GM21526 (cell line): Measurements from ENCODE around the gene P2RX3.

Experiments
- ATAC-seq: cut with Tn5 transposase; IDR thresholded peaks from one replicate; pipeline ENCODE4 v1.9.1; 2021; ENCODE audit warnings: moderate library complexity; ENCODE audit not compliant: unreplicated experiment, low FRiP score

Gene P2RX3

DNA sequence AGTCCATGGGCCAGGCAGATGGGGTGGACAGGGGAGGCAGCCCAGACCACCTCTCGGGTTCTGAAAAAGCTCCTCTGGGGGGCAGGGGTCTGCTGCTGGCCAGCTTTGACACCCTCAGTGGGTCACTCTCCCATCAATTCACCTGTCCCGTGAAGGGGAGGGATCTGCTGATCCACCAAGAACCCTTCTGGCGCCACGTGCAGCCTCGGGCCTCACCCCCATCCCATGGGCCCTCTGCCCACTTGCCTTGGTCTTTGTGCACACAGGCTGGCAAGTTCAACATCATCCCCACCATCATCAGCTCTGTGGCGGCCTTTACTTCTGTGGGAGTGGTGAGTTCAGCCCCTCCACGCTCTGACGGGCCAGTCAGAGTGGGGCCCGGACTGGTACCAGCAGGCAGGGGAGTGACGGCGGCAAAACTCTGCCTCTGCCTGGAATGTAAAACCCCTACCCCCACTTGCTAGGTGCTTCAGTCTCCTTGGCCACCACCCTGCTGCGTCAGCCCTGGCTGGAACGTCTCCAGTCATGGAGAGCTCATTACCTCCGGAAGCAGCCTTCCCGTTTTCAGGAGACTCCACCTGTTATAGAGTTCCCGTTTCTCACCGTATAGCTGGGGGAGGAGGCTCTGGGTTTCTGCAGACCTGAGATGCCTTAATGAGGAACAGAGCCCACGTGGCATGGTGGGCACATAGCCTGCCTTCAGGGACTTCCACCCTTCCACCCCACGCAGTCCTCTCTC is 30.1 kb downstream of the P2RX3 start:
- ATAC-seq: no peak

DNA sequence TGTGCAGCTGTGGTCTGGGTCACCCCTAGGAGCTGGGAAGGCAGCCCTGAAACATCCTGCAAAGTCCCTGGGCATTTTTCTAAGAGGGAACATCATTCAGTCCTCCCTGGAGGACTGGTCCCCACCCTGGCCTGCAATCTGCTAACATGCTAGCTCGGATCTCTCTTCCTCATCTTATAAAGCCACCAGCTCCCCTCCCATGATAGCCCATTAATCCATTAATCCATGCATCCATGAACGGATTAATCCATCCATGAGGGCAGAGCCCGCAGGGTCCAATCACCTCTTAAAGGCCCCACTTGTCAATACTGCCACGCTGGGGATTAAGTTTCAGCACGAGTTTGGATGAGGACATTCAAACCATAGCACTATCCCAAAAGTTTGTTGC is 30.7 kb downstream of the P2RX3 start:
- ATAC-seq: no peak

DNA sequence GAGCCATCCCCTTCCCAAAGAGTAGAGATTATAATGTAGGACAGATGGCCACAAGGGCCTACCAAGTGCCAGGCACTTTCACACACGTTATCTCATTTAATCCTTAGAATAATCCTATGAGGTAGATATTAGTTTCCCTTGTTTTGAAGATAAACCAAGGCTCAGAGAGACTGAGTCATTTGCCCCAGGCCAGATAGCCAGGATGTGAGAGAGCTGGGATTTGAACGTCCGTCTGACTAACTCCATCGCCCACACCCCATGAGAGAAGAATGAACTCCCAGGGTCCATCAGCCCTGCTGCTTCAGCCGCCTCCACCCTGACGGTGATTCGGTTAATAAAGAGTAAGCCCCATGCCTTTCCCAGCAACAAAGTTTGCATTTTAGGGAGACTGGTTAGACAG is 32.1 kb downstream of the P2RX3 start:
- ATAC-seq: no peak

GRCh38 chr11:57370941-57371340 is 32.8 kb downstream of the P2RX3 start:
- no peak for ATAC-seq

DNA sequence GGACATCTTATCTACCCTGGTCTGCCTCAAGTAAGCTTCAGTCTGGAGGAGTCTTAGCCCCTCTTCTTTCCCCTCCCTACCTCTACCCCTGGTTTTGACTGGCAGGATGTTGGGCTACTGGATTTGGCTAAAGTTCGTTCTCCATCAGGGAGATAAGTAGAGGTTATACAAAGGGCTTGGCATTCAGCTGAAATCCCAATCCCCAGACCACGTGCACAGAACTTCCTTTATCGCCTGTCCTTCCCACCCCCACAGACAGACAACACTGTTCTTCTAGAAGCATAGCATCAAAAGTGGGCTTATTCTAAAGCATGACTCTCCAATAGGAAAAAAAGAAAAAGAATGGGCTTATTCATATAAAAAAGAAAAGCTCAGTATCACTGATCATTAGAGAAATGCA is 35.0 kb downstream of the P2RX3 start:
- no peak for ATAC-seq

DNA sequence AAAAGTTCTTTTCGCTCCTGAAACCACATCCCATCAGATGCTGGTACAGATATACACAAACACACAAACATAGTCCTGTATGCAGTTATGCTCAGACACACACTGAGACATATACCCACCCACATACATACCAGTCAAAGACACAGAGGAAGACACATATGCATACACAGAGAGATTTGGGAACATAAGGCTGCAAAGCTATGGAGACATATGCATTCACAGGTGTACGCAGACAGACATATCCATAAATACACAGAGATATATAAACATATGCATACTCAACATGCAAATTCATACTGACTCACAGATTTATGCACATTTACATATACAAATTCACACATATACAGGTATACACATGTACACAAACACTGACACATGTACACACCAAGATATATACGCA is 36.8 kb downstream of the P2RX3 start:
- ATAC-seq: no peak

- ATAC-seq: no peak
Measured at GRCh38 chr11:57375490-57375889, 37.3 kb downstream of the P2RX3 start.

DNA sequence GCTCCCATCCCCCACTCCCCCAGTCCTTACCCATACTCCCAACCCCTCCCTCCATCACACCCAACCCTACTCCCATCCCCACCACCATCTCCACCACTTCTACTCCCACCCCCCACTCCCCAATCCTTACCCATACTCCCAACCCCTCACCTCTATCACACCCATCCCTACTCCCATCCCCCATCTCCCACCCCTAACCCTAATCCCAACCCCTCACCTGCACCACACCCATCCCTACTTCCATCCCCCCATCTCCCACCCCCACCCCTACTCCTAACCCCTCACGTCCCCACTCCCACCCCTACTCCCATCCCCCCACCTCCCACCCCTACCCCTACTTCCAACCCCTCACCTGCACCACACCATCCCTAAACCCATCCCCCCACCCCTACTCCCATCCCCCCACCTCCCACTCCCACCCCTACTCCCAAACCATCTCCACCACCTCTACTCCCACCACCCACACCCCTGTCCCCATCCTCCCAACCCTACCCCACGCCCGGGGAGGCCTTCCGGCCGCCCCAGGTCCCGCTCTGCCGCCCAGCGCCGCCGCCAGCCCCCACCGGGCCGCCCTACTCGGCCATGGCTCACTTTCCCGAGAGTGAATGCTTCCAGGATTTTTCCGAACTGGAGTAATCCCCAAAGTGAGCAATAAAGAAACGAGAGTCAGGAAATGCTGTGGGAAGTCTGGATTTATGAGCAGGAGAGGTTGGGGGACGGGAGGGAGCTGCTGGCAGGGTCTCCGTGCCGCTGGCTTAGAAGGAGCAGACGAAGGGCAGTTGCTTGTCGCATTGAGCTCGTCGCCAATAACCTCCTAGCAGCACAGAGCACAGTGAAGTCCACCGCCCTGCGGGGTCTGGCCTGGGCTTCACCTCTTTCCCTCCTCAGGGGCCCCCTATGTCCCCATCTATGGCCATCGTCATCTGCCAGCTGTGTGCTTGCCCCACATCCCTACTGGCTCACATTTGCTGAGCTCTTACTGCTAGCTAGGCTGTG is 38.2 kb downstream of the P2RX3 start:
- no peak for ATAC-seq

GRCh38 chr11:57377107-57377506 is 39.0 kb downstream of the P2RX3 start:
- no peak for ATAC-seq

DNA sequence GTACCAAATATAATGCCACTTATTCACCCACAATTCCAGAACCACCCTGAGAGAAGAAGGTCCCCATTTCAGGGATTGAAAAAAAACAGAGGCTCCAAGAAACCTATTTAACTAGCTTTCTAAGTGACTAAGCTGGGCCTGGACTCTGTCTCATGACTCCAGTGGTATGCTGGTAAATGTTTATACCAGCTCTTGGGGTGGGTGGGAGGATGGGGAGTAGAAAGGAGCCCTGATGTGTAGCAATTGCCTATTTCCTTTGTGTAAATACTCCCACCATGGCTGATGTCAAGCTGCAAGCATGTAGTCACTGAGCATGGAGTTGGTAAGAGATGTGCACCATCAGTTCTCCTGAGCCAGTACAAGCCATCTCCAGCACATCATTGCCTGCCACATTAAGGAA is 40.0 kb downstream of the P2RX3 start:
- no peak for ATAC-seq

- no peak for ATAC-seq
Measured at GRCh38 chr11:57379732-57380131, 41.6 kb downstream of the P2RX3 start.

- ATAC-seq: no peak
Measured at GRCh38 chr11:57380975-57381374, 42.8 kb downstream of the P2RX3 start, which contains the start of gene PRG3. Gene PRG3 (minus strand): TSS chr11:57381150. CDS start chr11:57380708, 442 bp downstream.

- ATAC-seq: no peak
Measured at GRCh38 chr11:57386178-57386940, 48.2 kb downstream of the P2RX3 start.

DNA sequence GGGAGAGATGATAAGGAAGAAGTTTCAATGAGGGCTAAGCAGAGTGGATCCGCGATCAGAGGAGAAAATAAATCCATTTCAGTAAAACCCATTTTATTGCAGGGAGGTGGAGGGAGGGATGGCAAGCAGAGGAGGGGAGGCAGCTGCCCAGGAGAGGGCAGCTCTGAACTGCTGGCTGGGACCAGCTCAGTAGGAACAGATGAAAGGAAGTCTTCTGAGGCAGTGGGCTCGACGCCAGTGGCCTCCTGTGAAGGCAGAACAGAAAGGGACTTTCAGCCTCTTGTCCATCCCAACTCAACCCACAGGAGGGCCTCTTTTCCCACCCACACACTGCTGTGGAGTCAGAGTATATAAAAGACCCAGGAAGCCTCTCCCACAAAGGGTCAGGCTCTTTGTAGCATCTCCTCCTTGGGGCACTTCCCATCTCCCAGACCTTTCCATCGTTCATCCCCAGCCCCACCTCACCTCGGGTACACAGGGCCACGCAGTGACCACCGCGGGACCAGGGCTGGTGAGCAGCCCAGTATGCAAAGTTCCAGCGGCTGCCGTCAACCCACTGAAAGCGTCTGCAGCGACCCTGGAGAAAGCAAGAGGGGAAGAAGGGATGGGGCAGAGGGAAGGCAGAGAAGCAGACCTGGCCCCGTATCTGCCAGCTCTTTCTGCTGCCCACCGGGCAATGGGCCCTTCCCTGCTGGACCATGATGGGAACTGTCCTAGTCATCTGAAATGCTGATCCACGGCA is 49.3 kb downstream of the P2RX3 start:
- ATAC-seq: no peak

- no peak for ATAC-seq
Measured at GRCh38 chr11:57390535-57390934, 52.4 kb downstream of the P2RX3 start, which contains the start of gene PRG2. Gene PRG2 (minus strand): TSS chr11:57390650. CDS start chr11:57389944, 706 bp downstream.

DNA sequence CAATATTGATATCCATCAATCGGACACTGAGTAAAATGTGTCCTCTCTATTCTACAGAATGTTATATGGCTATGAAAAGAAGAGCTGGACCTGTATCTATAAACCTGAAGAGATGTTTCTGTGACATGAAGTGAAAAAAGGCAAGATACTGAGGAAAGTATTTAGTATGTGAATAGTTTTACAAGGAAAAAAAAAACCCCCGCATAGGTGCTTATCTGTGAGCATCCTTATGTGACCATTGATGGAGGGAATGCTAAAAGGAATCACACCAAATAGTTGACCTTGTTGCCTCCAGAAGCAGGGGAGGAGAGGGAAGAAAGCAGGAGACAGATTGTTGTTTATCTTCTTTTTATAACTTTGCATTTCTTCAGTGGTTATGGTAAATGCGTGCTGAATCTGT is 53.0 kb downstream of the P2RX3 start:
- no peak for ATAC-seq

DNA sequence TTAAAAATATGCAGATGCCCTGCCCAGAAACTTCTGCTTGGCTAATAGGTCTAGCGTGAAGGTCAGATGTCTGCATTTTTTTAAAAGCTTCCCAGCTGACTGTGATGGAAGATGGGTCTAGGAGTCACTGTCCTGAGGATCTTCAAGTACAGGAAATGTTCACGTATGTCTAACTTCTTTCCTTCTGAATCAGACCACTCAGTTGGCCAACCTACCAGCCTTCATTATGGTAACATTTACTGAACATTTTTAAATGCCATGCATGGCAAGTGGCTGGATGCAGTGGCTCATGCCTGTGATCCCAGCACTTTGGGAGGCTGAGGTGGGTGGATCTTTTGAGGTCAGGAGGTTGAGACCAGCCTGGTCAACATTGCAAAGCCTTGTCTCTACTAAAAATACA is 53.4 kb downstream of the P2RX3 start:
- ATAC-seq: no peak

- ATAC-seq: no peak
Measured at GRCh38 chr11:57392066-57392762, 54.1 kb downstream of the P2RX3 start.

GRCh38 chr11:57392763-57393105 is 54.6 kb downstream of the P2RX3 start:
- ATAC-seq: no peak
